HG03066 (cell line): ENCODE data around the gene CATSPERE.
"Not testable (repeated sequence)": the region's sequence is repeated elsewhere in the genome, so short reads cannot be mapped to it uniquely, and the experiment has no call there.

Experiments
- ATAC-seq: cut with Tn5 transposase; IDR thresholded peaks from one replicate; pipeline ENCODE4 v1.9.1; 2021; ENCODE audit warnings: low read depth; ENCODE audit not compliant: unreplicated experiment

CATSPERE gene

GRCh38 chr1:244447552-244447951 is 13.5 kb upstream of the CATSPERE start:
- no peak for ATAC-seq

GRCh38 chr1:244448279-244449036 is 12.6 kb upstream of the CATSPERE start:
- no peak for ATAC-seq

- ATAC-seq: no peak
Observed at GRCh38 chr1:244449936-244450508, 11.1 kb upstream of the CATSPERE start.

- peak; percentile 14 for ATAC-seq
Observed at GRCh38 chr1:244450597-244451538, 10.2 kb upstream of the CATSPERE start.

GRCh38 chr1:244451539-244451950 is 9.5 kb upstream of the CATSPERE start, which contains the start of gene ADSS2:
ADSS2 (minus strand) TSS chr1:244451909; CDS start chr1:244451817, 92 bp downstream.
- ATAC-seq: no peak

GRCh38 chr1:244451951-244452795 is 8.9 kb upstream of the CATSPERE start:
- ATAC-seq: peak; percentile 89

- no peak for ATAC-seq
Observed at GRCh38 chr1:244454412-244454811, 6.7 kb upstream of the CATSPERE start.

- ATAC-seq: no peak
Observed at GRCh38 chr1:244456586-244456985, 4.5 kb upstream of the CATSPERE start.

- no peak for ATAC-seq
Observed at GRCh38 chr1:244458781-244459180, 2.3 kb upstream of the CATSPERE start.

- no peak for ATAC-seq
Observed at GRCh38 chr1:244460197-244460596, 876 bp upstream of the CATSPERE start.

GRCh38 chr1:244466724-244467123 is 5.7 kb downstream of the CATSPERE start:
- ATAC-seq: no peak

- no peak for ATAC-seq
Observed at GRCh38 chr1:244473059-244473605, 12.1 kb downstream of the CATSPERE start.

GRCh38 chr1:244484971-244485370 is 23.9 kb downstream of the CATSPERE start:
- ATAC-seq: not testable (repeated sequence)

- no peak for ATAC-seq
Observed at GRCh38 chr1:244494653-244495052, 33.6 kb downstream of the CATSPERE start.

- no peak for ATAC-seq
Observed at GRCh38 chr1:244496186-244496585, 35.1 kb downstream of the CATSPERE start.

- ATAC-seq: no peak
Observed at GRCh38 chr1:244497805-244498204, 36.7 kb downstream of the CATSPERE start.

GRCh38 chr1:244499484-244499883 is 38.4 kb downstream of the CATSPERE start:
- not testable (repeated sequence) for ATAC-seq

- not testable (repeated sequence) for ATAC-seq
Observed at GRCh38 chr1:244500515-244500914, 39.4 kb downstream of the CATSPERE start.

- no peak for ATAC-seq
Observed at GRCh38 chr1:244502630-244503029, 41.6 kb downstream of the CATSPERE start.

- ATAC-seq: no peak
Observed at GRCh38 chr1:244513493-244513892, 52.4 kb downstream of the CATSPERE start.
